NK-92 (cell line): ENCODE results near the gene NT5C2.

Source experiments
- DNase-seq: peaks from one replicate; lab custom pipeline; 2025; ENCODE audit not compliant: unreplicated experiment; lab: John Stamatoyannopoulos, UW

Gene NT5C2

DNA sequence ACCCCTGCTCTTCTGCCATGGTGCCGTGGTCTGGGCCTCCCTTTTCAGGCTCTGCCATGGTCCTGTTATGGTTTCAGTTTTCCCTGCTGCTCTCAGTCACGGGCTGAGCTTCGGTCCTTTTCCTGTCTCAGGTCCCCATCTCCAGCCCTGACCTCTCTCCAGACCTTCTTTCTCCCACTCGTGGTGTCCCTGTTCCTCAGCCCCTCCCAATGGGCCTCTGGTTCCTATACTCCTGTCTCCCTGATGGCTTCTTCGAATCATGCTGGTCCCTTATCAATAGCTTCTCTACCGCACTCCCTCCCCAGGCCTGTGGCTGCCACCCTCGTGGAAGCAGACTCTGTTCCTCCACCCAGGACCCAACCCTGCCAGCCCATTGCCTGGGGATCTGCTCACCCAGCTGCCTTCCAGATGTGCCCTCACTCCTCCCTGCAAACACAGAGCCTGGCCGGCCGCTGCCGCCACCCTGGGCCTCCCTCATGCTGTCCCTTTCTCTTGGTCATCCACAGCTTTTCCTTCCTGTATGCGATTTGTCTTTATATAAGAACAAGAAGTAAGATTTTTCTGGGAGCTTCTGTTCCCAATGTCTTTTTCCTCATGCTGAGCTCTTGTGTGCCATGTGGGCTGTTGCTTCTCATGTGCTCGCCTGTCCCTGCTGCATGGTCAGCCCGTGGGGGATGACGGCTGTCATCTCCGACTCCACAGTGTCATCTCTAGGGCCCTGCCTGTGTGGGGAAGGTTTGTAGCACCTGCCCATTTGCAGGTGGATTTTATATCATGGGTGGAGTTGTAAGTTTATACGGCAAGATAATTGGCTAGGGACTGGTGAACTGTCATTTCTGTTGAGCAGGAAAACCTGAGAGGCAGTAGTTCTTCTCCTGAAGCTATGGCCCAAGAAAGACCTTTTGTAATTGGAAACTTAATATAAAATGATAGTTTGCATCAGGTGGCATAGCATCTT is 126.7 kb downstream of the NT5C2 start:
- no peak for DNase-seq

DNA sequence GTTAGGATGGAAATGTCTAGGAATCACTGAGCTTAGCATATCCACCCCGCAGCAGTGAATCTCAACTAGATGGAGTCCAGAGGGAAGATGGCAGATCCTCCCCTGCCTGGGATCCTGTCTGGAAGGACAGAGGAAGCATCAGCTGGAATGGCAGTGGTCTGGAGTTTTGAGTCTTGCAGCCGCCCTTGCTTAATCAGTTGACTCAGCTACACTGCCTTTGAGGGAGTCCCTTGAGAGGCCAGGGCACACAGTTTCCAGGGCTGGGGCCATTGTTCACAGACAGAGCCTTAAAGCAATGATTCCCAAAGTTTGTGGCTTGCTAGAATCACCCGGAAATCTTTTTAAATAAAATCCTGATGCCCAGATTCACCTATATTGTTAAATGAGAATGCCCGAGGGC is 128.1 kb downstream of the NT5C2 start:
- no peak for DNase-seq

DNA sequence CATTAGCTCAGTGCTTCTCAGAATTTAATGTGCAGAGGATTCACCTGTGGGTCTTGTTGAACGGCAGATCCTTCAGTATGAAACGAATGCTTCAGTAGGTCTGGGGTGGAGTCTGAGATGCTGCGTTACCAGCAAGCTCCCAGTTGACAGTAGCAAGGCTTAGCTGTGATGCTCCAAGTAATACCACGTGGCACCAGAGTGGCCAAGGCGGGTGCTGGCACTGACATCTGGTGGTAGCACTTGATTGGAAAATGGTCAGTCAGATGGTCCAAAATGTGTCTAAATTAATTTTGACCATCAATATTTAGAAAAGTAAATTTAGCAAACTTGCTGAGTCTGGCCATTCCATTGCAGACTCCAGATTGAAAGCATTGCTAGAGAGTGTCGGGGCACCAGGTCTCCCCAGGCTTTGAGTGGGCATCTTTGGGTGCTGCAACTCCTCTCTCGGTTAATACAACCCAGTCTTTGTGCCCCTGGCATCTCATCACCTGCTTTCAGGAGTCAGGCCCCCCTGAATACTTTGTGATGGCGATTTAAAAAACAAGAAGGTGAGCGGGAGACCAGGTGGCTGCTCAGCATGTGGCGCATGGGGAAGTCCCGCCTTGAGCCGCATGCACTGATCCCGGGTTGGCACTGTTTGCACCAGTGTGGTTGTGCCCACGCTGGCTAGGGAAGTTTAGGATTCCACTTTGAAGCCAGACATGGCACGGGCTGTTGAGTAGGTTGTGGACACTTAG is 130.1 kb downstream of the NT5C2 start:
- DNase-seq = no peak

DNA sequence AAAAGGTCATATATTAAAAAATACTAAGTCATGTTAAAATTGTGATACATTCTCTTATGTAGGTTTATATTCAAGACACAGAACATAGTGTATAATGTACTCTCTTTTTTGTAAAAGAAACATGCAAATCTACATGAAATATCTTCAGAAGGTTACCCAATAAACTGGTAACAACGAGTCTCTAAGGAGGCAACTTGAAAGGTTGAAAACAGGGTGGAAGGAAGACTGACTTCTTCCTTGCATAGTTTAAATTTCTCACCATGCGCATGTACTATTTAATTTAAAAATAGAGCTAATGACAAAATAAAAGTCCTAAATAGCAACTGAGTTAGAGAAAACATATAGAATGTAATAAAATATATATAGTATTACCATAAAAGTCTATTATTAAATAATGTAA is 132.5 kb downstream of the NT5C2 start:
- DNase-seq = no peak

DNA sequence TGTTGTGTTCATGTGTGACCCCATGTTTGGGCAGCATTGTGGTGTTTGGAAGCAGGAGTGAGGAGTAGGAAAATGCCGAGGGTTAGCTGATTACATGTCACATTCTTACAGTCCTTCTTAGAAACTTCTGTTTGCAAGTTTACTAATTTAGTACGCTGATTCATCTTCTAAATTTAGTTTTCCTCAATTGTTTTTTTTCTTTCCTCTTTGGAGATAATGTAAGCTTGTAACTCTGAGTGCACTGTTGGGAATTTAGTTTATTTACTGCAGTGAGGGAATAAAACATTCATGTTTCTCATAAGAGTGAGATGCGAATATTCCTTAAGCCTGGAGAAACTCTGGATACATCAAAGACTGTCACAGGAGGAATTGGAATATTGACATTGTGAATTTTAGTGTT is 135.0 kb downstream of the NT5C2 start:
- no peak for DNase-seq

DNA sequence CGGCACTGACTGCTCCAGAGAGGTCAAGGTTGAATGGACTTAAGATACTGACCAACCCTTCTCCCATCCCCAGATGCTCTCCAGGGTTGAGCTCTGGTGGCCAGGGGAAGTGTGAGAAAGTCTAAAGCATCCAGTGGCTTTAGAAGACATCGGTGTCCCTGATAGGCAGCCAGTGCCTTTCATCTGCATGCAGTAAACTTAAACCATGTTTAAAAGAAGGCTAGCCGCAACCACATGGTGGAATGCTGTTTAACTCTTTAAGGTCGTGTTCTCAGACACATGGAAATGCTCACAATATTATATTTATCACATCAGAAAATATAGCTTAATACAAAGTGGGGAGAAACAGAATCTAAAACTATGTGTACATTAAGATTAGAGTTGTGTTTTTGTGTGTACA is 138.0 kb downstream of the NT5C2 start:
- no peak for DNase-seq

DNA sequence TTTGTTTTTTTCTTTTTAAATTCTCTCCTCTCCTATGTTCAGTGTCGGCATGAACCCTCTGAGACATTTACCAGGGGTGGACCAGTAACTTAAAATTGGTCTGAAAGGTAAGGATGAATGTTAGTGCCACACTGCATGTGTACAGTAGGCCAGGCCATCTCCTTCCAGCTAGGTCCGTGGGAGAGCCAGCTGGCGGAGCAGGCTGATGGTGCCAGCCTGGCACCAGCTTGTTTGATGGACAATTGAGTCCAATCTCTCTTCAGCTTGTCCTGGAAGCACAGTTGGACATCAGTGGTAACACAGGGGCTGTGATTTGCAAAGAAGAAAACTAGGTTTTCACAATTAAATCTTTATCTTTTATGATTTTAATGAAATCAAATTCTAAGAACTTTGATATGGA is 138.5 kb downstream of the NT5C2 start:
- DNase-seq = no peak

DNA sequence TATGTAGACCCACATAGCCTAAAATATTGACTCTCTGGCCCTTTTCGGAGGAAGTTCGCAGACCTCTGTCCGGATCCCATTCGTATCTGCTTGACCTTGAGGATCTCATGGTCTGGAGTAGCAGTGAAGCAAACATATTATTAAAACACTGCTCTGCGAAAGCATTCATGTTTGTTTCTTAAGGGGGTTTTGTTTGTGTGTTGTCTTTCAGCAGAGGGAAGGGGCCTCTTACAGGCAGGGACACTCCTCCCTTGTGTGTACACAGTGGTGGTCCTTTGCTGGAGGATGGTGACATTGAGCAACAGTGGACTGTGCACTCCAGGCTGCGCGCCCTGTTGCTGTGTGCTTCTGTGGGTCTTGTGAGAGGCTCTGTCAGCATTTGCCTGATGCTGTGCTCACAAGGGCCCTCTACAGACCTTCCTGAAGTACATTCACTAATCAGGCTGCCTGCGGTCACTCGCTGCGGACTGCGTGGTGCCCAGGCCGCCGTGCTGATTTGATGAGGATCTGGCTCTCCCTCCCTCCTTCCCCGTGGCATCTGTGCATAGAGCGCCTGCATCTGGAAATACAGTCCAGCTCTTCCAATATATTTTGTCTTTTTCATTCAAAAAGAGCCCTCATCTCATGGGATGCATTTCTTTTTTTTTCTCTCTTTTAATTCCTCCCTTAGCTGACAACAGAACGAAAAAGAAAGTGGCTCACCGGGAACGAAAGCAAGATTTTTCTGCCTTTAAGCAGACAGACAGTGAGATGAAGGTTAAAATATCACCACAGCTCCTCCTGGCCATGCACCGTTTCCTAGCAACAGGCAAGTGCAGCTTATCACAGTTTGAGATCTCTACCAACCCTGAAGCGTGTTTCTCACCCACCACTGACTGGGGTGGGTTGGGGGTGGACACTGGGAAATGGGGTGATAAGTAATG is 139.2 kb downstream of the NT5C2 start:
- DNase-seq = peak; percentile 16

DNA sequence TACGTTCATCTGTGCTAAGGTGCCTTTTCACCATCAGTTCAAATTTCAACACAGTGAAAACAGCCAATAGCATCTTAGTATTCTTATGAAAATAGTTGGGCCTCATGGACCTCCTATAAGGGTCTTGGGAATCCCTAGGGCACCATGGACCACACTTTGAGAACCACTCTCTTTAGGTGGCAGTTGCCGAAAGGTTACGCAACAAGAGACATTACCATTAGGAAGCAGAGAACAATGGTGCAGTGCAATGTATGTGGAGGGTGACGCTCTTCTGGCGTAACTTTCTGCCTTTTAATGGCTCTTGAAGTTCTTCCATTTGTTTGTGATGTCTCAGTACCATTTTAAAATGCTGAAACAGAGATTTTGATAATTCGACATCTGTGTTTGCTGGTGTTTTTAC is 143.8 kb downstream of the NT5C2 start:
- DNase-seq = no peak

DNA sequence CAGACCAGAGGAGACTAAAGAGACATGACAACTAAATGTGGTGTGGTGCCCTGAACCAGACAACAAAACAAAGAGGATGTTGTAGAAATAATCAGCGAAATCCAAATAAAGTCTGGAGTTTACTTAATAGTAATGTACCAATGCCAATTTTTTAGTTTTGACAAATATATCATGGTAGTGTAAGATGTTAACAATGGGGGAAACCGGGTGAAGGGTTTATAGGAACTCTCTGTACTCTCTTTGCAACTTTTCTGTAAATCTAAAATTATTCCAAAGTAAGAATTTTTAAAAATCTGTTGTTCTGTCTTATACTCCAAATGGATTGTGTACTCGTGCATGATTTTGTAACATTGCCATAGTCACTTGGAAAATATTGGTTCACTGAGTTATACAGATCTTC is 145.7 kb downstream of the NT5C2 start:
- no peak for DNase-seq

DNA sequence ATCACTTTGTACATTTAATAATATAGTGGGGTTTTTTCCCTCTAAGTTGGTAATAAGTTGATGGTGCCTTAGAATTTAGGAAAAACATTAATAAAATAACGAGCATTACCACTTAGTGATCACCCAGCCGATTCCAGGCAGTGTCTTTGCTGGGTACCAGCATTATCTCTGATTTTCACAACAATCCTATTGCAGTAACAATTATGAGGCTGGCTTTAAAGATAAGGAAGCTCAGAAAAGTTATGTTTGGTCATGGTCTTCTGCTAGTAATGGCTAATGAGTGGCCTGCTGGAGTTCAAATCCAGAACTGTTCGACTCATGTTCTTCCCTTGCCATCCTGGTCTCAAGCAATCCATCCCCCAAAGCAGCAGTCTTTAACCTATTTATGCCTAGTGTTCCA is 147.1 kb downstream of the NT5C2 start:
- no peak for DNase-seq

DNA sequence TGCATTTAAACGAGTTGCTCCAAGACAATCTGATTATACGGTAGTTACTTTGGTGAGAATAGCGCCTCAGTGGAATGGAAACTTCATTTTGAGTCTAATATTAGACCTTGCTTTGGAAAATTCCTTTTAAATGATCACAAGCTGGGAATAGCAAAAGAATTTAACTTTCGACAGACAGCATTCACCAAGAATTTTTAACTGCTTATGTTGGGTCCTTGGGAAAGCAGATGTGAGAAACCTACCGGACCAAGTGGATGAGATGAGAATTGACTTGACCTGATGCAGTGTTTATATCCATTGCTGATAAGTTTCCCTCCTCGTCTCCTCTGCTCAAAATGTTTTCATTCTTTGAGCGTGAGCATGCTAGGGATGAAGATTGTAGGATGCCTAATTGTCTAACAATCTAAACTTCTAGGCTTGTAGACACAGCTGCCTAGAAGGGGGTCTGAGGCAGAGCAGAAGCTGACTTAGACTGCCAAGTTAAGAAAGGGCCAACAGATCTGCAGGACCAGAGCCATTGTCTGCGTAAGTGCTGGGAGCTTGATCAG is 148.1 kb downstream of the NT5C2 start:
- no peak for DNase-seq

DNA sequence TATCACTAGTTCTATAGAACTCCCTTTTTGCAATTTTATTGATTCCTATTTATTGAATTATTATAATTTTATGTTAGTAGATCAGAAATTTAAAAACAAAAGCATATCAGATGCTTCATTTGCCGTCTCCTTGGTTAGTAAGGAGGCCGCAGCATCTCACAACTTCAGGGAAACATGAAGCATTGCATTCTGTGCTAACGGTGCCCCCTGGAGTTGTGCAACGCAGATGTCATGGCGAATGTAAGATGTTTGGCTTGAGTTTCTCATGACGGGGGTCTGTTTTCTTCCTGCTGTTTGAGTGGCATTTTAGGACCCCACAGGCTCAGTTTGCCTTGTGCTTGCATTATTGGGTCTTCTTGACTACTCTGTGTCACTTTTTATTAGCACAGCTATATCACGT is 150.2 kb downstream of the NT5C2 start:
- no peak for DNase-seq

DNA sequence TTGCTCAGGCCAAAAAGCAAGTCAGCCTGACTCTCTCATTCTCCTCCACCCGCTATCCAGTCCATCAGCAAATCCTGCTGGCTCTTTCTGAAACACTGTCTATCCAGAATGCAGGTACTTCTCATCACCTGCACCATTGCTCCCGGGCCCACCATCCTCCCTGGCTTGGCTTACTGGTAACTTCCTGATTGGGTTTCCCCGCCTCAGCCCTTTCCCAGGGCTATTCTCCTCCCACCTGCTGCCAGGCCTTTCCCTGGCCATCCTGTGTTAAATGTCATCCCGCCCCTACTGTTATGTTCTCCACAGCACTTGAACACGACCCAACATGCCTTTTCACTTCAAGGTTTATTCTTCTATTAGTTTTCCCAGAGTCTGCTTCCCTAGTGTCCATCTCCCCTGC is 150.9 kb downstream of the NT5C2 start:
- no peak for DNase-seq

DNA sequence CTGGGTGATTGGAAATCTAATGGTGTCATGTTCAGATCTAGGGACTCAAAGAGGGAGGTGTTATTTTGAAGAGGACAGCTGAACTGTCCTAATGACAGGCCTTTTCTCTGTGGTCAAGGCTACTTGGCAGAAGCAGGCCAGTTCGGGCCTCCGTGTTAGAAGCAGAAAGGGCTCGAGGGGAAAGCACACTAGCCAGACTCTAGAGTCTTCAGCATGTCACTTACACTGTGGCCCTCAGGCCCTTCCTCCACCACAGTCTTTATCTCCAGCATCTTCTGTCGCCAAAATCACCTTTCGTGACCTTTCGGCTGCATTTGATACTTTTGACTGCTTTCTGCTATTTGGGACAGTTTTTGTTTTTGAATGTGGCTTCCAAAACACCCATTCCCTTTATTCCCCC is 151.7 kb downstream of the NT5C2 start:
- DNase-seq = no peak

DNA sequence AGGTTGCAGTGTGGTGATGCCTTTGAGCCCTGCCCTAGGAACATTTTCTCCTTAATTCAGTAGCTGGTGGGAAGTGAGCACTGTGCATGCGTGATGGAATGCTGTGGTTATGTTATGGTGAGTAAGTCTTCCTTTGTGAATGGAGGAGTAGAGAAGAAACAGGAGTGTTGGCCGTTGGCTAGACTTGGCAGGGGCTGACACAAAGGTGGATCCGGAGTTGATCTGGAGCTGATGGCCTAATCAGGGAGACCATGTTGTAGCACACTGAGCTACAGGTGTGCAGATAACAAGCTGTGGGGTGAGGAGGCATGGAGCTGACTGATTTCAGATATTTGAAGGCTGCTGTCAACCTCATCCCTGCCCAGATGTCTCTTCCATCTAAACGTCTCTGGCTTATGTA is 152.7 kb downstream of the NT5C2 start:
- DNase-seq = no peak

DNA sequence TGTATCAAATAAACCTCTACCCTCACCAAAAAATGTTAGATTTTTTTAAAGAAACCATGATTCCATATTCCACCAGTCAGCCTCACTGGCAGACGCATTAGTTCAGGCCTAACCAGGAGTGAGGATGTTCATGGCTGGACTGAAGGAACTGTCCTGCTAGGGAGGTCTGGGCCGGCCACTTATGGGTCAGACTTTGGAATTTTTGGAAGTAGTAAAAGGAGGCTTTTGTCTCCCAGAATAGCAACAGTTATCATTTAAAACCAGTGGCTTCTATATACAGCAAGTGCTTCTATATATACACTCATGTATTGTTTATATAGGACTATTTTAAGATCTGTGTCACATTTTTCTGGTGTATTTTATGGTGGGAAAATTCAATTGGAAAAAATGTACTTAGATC is 154.5 kb downstream of the NT5C2 start:
- no peak for DNase-seq
